Body of pancreas (tissue), 4 donors: ENCODE measurements around the gene KLK7. TPM values are rescaled to one million over a fixed set of nuclear protein-coding genes. Genes with fewer than 3 reads are reported as not detected.

ENCODE experiments used
- ATAC-seq: fragments of 150-250 bp; one replicate; pipeline ENCODE4 v1.9.1; 2016
- DNase-seq, 4 donors: peaks; one replicate each; pipeline ENCODE4 v3.0.0-alpha.2; 2019
- H3K27ac ChIP-seq, 4 donors: fragments of 200-600 bp; sonication (generic); 1 replicate in 3 of 4; 2 replicates in 1 of 4; pipeline versions ENCODE4 v1.5.1 to v1.6.1; 2016 to 2019; ENCODE audit warnings: mild to moderate bottlenecking in 1 of 4, mixed read lengths in 1 of 4, moderate library complexity in 1 of 4
- H3K27me3 ChIP-seq, 2 donors: fragments of 200-600 bp; sonication (generic); one replicate each; pipeline ENCODE4 v1.6.0; 2016; ENCODE audit warnings: mild to moderate bottlenecking in 1 of 2
- H3K36me3 ChIP-seq, 2 donors: fragments of 200-600 bp; sonication (generic); replicated peaks in 1 of 2; 2 replicates each; pipeline ENCODE4 v1.5.1; 2016; ENCODE audit warnings: low read depth in 2 of 2; ENCODE audit not compliant: insufficient read depth in 1 of 2
- H3K4me1 ChIP-seq: fragments of 200-600 bp; sonication (generic); one replicate; pipeline ENCODE4 v1.6.0; 2016
- H3K4me3 ChIP-seq, 2 donors: fragments of 200-600 bp; sonication (generic); 1 replicate in 1 of 2; 2 replicates in 1 of 2; pipeline ENCODE4 v1.5.1; 2016 to 2019
- H3K9me3 ChIP-seq, 3 donors: fragments of 200-600 bp; sonication (generic); 1 replicate in 2 of 3; 2 replicates in 1 of 3; pipeline ENCODE4 v1.5.1; 2016
- CTCF ChIP-seq, 7 experiments: fragments of 450-650 bp in 4 of 7; fragments of 200-600 bp in 3 of 7; sonication (generic) in 3 of 7; IDR thresholded peaks; one replicate each; pipeline ENCODE4 v1.5.1; 2016 to 2019; ENCODE audit warnings: antibody characterized with exemption in 7 of 7
- POLR2A ChIP-seq, 3 donors: fragments of 450-650 bp; IDR thresholded peaks; one replicate each; pipeline ENCODE4 v1.6.1; 2016; ENCODE audit warnings: antibody characterized with exemption in 3 of 3, mild to moderate bottlenecking in 2 of 3
- WGBS, 2 donors: methylation state at CpG; one replicate each; pipeline ENCODE4 v1.1.5; 2017; 5-methylcytosine and 5-hydroxymethylcytosine counted together
- intact Hi-C: fragments of 100-400 bp; cut with DNase I; formaldehyde crosslinking; loops from one replicate; pipeline ENCODE4 v1.15.1; 2023
- total RNA-seq, 2 donors: library from RNA; depleted of rRNA; stranded (reverse); fragments of >200 nt; gene quantifications; one replicate each; pipeline ENCODE4 v1.1.0, GENCODE V29; 2016

Gene KLK7
- total RNA-seq, result 1 to 10 TPM in 1 of 2 donors, not detected in 1; 4.2 TPM

GRCh38 chr19:50983625-50984292 lies at the start of gene KLK7:
TSS of gene KLK7 (minus strand) at chr19:50983917. CDS start at chr19:50982399, 1,518 bp downstream.
- Histone ChIP-seq H3K27me3 (no peaks in the 10 kb centered on the region), H3K36me3 (no peaks in the 10 kb centered on the region), H3K4me1 (no peaks in the 10 kb centered on the region), H3K4me3 (no peak within 1 kb of the TSS), H3K27ac (no peak within 1 kb of the TSS), H3K9me3 (no peaks in the 10 kb centered on the region)
- DNase-seq (no peak), ATAC-seq (no peak)
- WGBS, 2 donors, result 8 to 10% methylated on average over 16 to 28 of the region's 28 CpGs
- intact Hi-C loops, result no loop called here
- no peak for TF ChIP-seq CTCF (IDR thresholded peaks at IDR 0.05)
- TF ChIP-seq POLR2A (IDR thresholded peaks at IDR 0.05), result no peak

GRCh38 chr19:51031880-51032225 lies 48.1 kb upstream of the KLK7 start:
- Histone ChIP-seq H3K27ac (no peak overlapping the region), H3K4me1 (peaks cover 6% of the 10 kb centered on the region), H3K4me3 (no peak overlapping the region), H3K27me3 (no peaks in the 10 kb centered on the region), H3K9me3 (no peaks in the 10 kb centered on the region), H3K36me3 (no peaks in the 10 kb centered on the region)
- intact Hi-C loops, result no loop called here
- DNase-seq (no peak), ATAC-seq (no peak)
- TF ChIP-seq CTCF (IDR thresholded peaks at IDR 0.05) (no peak), POLR2A (IDR thresholded peaks at IDR 0.05) (no peak)
- 91 to 93% methylated on average over 18 to 24 of the region's 28 CpGs for WGBS, 2 donors

GRCh38 chr19:51031220-51031879 lies 47.6 kb upstream of the KLK7 start:
- ATAC-seq (no peak), DNase-seq (no peak)
- intact Hi-C loops, result no loop called here
- TF ChIP-seq CTCF (IDR thresholded peaks at IDR 0.05), result no peak
- TF ChIP-seq POLR2A (IDR thresholded peaks at IDR 0.05), result no peak
- 75 to 80% methylated on average over 7 of the region's 7 CpGs for WGBS, 2 donors
- no peaks in the 10 kb centered on the region for H3K36me3 ChIP-seq
- no peak overlapping the region for H3K27ac ChIP-seq
- H3K9me3 ChIP-seq, result no peaks in the 10 kb centered on the region
- H3K27me3 ChIP-seq, result no peaks in the 10 kb centered on the region
- peaks cover 11% of the 10 kb centered on the region for H3K4me1 ChIP-seq
- H3K4me3 ChIP-seq, result no peak overlapping the region

GRCh38 chr19:51030631-51031030 lies 46.9 kb upstream of the KLK7 start:
- no peak overlapping the region for H3K27ac ChIP-seq
- ATAC-seq, result no peak
- H3K36me3 ChIP-seq, result no peaks in the 10 kb centered on the region
- no peak for DNase-seq
- WGBS, 2 donors, result 63 to 89% methylated on average over 10 to 13 of the region's 13 CpGs
- peaks cover 18% of the 10 kb centered on the region for H3K4me1 ChIP-seq
- intact Hi-C loops, result no loop called here
- H3K9me3 ChIP-seq, result no peaks in the 10 kb centered on the region
- TF ChIP-seq POLR2A (IDR thresholded peaks at IDR 0.05) (no peak), CTCF (IDR thresholded peaks at IDR 0.05) (no peak)
- no peaks in the 10 kb centered on the region for H3K27me3 ChIP-seq
- H3K4me3 ChIP-seq, result no peak overlapping the region

- no peak for TF ChIP-seq CTCF (IDR thresholded peaks at IDR 0.05)
- no peak for TF ChIP-seq POLR2A (IDR thresholded peaks at IDR 0.05)
- intact Hi-C loops, result no loop called here
Measured at GRCh38 chr19:51029718-51030117, 46.0 kb upstream of the KLK7 start.

More at GRCh38 chr19:51029718-51030117, 46.0 kb upstream of the KLK7 start:
- H3K27me3 ChIP-seq, result no peaks in the 10 kb centered on the region
- no peak for ATAC-seq
- peaks cover 27% of the 10 kb centered on the region for H3K4me1 ChIP-seq
- H3K36me3 ChIP-seq, result no peaks in the 10 kb centered on the region
- no peak overlapping the region for H3K4me3 ChIP-seq
- H3K9me3 ChIP-seq, result no peaks in the 10 kb centered on the region
- WGBS, 2 donors, result 67 to 75% methylated on average over 2 of the region's 2 CpGs
- DNase-seq, result no peak
- no peak overlapping the region for H3K27ac ChIP-seq
